SK-MEL-5 (cell line): Measurements from ENCODE around the gene MRPL30. TPM values are rescaled to one million over a fixed set of nuclear protein-coding genes. Genes with fewer than 3 reads are reported as not detected.
A peak's percentile ranks its signal among the peaks of the same experiment; 100 is the strongest.
"Not testable (repeated sequence)": the region's sequence is repeated elsewhere in the genome, so short reads cannot be mapped to it uniquely, and the experiment has no call there.

ENCODE experiments used
- DNase-seq: peaks from one replicate; pipeline ENCODE4 v3.0.0-alpha.2; 2016; ENCODE audit warnings: low read depth, low spot score
- in situ Hi-C: cut with HindIII; loops from 2 replicates; pipeline ENCODE4 v1.10.0; 2016; ENCODE audit warnings: low sequenced_read_pairs, high pct_unique_total_duplicates, low pct_unique_long_range_greater_than_20kb
- polyA plus RNA-seq, 2 experiments: library from polyadenylated mRNA; depleted of rRNA; stranded (reverse); fragments of >200 nt; gene quantifications; 2 replicates each; pipeline ENCODE4 v1.2.3, GENCODE V29; 2015
- total RNA-seq: library from RNA; depleted of rRNA; stranded (reverse); fragments of >200 nt; shearing (Covaris generic); gene quantifications from 2 replicates; pipeline ENCODE4 v1.2.3, GENCODE V29; 2014; rRNA removed

MRPL30 gene
- total RNA-seq, result 92.6 and 98.0 TPM in 2 replicates
- polyA plus RNA-seq (2015; cell fraction: cytosol; rRNA removed), result 47.1 and 53.7 TPM in 2 replicates
- 17.8 and 22.6 TPM in 2 replicates for polyA plus RNA-seq (2015; cell fraction: nucleus; rRNA removed)

- DNase-seq, result peak; percentile 96
- in situ Hi-C loops, result no loop called here
Measured at GRCh38 chr2:99180755-99181623, at the start of gene MRPL30, which contains the start of gene MITD1. MRPL30 (plus strand) TSS chr2:99181184; CDS start chr2:99186204, 5,020 bp downstream. MITD1 (minus strand) TSS chr2:99181058; CDS start chr2:99180981, 77 bp downstream.

- DNase-seq, in situ Hi-C loops: not testable (repeated sequence)
Measured at GRCh38 chr2:99135044-99135556, 45.9 kb upstream of the MRPL30 start.

GRCh38 chr2:99139003-99139402 lies 42.0 kb upstream of the MRPL30 start:
- in situ Hi-C loops, result no loop called here
- DNase-seq, result no peak

GRCh38 chr2:99140056-99140859 lies 40.7 kb upstream of the MRPL30 start:
- no peak for DNase-seq
- in situ Hi-C loops, result no loop called here

- in situ Hi-C loops, result no loop called here
- peak; percentile 54 for DNase-seq
Measured at GRCh38 chr2:99140860-99141109, 40.2 kb upstream of the MRPL30 start.

- in situ Hi-C loops, result no loop called here
Measured at GRCh38 chr2:99141110-99142108, 39.6 kb upstream of the MRPL30 start, which contains the start of gene C2orf15. C2orf15 (plus strand) TSS chr2:99141707; CDS start chr2:99150559, 8,852 bp downstream.

GRCh38 chr2:99150706-99151105 lies 30.3 kb upstream of the MRPL30 start:
- DNase-seq, result no peak
- in situ Hi-C loops, result no loop called here

More at GRCh38 chr2:99141110-99142108, 39.6 kb upstream of the MRPL30 start, which contains the start of gene C2orf15:
- peak; percentile 91 for DNase-seq

GRCh38 chr2:99152199-99152895 lies 28.6 kb upstream of the MRPL30 start:
- in situ Hi-C loops, result no loop called here
- DNase-seq, result no peak

- DNase-seq, result no peak
- in situ Hi-C loops, result no loop called here
Measured at GRCh38 chr2:99153921-99154604, 26.9 kb upstream of the MRPL30 start.

GRCh38 chr2:99154643-99155536 lies 26.1 kb upstream of the MRPL30 start, which contains the start of the genes LIPT1 and TSGA10:
LIPT1 (plus strand) TSS chr2:99154967; CDS start chr2:99161958, 6,991 bp downstream.
TSGA10 (minus strand) TSS chr2:99154942; CDS start chr2:99109439, 45,503 bp downstream.
- DNase-seq, result peak; percentile 93
- in situ Hi-C loops, result no loop called here

GRCh38 chr2:99156891-99157290 lies 24.1 kb upstream of the MRPL30 start:
- in situ Hi-C loops, result no loop called here
- DNase-seq, result no peak

- no peak for DNase-seq
- in situ Hi-C loops, result no loop called here
Measured at GRCh38 chr2:99158599-99158998, 22.4 kb upstream of the MRPL30 start.

- no peak for DNase-seq
- in situ Hi-C loops, result no loop called here
Measured at GRCh38 chr2:99159594-99159993, 21.4 kb upstream of the MRPL30 start.

GRCh38 chr2:99166218-99166617 lies 14.8 kb upstream of the MRPL30 start:
- DNase-seq, result no peak
- in situ Hi-C loops, result no loop called here

GRCh38 chr2:99169534-99169933 lies 11.4 kb upstream of the MRPL30 start:
- in situ Hi-C loops, result no loop called here
- no peak for DNase-seq
